Peyer's patch (tissue), 4 donors: ENCODE data around the gene PKN1.

Source experiments
- POLR2A ChIP-seq, 2 donors: fragments of 450-650 bp; IDR thresholded peaks; one replicate each; pipeline ENCODE4 v1.5.1; 2017; ENCODE audit warnings: antibody characterized with exemption in 2 of 2, mild to moderate bottlenecking in 2 of 2, moderate library complexity in 2 of 2
- TF ChIP-seq, protein P1 (sequence below), 6 experiments: fragments of 450-650 bp in 4 of 6; fragments of 200-600 bp in 2 of 6; sonication (generic) in 1 of 6; IDR thresholded peaks; one replicate each; pipeline ENCODE4 v1.5.1; 2017 to 2019; ENCODE audit warnings: antibody characterized with exemption in 6 of 6, mild to moderate bottlenecking in 3 of 6, moderate library complexity in 1 of 6

- TF ChIP-seq, protein P1, sequence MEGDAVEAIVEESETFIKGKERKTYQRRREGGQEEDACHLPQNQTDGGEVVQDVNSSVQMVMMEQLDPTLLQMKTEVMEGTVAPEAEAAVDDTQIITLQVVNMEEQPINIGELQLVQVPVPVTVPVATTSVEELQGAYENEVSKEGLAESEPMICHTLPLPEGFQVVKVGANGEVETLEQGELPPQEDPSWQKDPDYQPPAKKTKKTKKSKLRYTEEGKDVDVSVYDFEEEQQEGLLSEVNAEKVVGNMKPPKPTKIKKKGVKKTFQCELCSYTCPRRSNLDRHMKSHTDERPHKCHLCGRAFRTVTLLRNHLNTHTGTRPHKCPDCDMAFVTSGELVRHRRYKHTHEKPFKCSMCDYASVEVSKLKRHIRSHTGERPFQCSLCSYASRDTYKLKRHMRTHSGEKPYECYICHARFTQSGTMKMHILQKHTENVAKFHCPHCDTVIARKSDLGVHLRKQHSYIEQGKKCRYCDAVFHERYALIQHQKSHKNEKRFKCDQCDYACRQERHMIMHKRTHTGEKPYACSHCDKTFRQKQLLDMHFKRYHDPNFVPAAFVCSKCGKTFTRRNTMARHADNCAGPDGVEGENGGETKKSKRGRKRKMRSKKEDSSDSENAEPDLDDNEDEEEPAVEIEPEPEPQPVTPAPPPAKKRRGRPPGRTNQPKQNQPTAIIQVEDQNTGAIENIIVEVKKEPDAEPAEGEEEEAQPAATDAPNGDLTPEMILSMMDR (IDR thresholded peaks at IDR 0.05) = no peak
- no peak for TF ChIP-seq POLR2A (IDR thresholded peaks at IDR 0.05)
These were observed 19.4 kb upstream of the PKN1 start for GRCh38 chr19:14413693-14414181.
